Activated T-cell treated with anti-CD3 and anti-CD28 coated beads for 4 hours (primary cell): Measurements from ENCODE around the gene DGKE.

Experiments
- DNase-seq: peaks from one replicate; pipeline ENCODE4 v3.0.0-alpha.2; 2020

The DGKE gene

DNA sequence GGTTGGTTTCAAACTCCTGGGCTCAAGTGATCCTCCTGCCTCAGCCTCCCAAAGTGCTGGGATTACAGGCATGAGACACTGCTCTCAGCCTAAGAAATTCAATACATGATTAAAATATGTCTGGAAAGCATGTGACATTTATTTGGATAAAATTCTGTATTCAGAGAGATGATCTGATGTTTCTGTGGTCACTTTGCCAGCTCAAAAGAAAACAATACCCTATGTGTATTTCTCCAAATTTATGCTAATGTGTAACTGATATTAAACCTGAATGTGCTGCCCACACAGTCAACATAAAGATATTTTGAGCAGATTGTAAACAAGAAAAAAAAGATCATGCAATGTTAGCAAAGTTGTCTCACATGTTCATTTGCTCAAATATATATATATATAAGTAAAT is 16.9 kb upstream of the DGKE start:
- no peak for DNase-seq

DNA sequence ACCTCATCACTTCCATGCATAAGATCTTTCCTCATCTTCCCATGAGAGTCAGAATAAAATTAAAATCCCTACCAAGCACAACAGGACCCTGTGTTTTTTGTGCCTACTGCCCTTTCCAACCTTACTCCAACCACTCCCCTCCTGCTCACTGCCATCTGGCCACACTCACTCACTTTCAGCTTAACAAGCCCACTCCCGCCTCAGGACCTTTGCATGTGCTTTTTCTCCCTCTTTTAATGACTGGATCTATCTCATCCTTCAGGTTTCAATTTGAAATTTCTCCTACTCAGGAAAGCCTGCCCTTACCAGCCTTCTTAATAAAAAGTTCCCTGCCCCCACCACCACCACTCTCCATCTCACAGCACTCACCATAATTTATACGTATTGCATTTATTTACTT is 14.9 kb upstream of the DGKE start:
- no peak for DNase-seq

DNA sequence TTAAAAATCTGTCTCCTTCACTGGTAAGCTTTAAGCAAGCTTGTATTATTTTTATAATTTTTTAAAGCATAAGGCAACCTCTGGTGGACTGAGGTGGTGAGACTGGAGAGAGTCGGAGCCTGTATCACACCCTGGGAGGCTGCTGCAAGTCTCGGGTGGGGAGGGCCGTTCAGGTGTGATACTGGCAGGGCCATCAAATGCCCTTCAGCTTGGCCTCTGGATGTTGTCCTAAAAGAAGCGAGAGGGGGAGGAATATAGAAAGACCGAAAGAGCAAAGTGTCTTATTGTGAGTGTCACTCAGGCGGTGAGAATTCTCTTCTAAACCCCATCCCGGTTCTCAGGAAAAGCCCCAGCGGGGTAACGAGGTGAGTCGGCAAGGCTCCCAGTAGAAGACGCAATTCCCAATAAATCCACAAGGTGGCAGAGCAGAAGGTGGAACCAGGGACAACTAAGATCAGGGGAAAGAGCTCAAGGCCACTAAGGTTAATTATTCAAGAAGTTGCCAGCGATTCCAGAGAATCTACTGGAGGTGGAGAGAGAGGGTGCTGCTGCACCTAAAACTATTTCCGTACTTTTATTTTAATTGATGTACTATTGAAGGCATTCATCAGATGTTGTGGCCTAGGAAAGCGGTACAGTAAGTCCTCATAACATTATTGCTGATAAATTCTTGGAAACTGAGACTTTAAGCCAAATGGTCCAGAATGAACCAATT is 14.4 kb upstream of the DGKE start:
- peak; percentile 74 for DNase-seq

DNA sequence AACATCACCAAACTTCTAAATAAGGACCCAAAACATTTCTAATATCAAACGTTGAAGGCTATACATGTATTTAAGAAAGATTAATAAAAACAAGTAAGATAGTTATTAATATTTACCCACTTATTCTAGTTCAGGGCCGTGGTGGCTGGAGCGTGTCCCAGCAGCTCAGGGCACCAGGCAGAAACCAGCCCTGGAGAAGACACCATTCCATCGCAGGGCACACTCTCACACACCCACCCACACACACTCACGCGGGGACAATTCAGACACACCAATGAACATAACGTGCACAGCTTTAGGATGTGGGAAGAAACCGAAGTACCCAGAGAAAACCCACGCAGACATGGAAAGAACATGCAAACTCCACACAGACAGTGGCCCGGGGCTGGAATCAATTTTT is 13.7 kb upstream of the DGKE start:
- no peak for DNase-seq

DNA sequence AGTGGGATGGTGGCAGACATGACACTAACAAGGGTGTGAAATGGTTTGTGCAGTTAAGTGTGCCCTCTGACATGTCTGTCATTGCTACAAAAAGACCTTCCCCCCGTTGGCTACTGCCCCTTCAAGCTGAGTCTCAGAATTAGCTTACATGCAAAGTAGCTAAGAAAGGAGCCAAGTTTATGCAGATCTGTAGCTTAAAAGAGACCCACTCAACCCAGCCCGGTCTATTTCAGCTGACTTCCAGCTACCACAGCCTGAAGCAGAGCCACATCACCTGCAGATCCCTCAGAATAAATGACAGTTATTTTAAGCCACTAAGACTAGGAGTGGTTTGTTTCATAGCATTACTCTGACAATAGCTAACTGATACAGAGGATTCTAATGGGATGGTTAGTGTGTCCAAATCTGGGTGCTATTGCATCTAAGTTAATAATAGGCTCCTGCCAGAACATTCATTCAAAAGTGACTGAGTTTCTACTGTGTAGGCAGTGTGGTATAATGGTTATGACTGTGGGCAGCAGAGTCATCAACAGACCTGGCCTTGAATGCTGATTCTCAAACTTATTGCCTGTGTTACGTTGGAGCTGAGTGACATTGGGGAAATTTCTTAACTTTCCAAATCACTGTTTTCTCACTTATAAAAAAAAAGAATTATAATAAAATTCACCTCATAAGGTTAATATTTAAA is 12.0 kb upstream of the DGKE start:
- DNase-seq, result no peak

DNA sequence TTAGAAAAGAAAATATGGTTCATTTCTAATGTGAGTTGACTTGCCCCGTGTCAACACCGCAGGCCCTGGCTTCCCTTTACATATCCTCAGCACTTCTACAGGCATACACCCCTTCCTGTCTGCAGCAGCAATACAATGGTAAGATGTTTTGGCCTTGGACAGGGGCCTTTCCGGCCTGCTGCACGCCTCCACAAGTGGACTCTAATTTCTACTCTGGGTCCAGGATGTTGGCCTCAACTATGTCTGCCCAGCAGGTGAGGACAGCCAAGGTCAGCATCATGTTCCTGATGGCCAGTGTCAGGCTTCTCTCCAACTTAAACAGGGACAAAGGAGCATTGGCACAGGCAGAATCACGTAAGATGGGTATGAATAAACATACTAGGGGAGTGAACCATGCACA is 11.2 kb upstream of the DGKE start:
- no peak for DNase-seq

DNA sequence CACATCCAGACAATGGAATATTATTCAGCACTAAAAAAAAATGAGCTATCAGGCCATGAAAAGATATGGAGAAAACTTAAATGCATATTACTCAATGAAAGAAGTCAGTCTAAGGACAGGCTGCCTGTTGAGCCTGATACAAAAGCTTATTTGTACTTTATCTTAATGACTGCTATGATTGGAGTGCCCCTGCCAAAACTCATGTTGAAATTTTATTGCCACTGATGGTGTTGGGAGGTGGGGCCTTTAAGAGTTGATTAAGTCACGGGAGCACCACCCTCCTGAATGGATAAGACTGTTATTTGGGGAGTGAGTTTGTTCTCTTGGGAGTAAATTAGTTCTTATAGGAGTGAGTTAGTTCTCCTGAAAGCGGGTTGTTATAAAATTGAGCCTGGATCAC is 10.1 kb upstream of the DGKE start:
- no peak for DNase-seq

DNA sequence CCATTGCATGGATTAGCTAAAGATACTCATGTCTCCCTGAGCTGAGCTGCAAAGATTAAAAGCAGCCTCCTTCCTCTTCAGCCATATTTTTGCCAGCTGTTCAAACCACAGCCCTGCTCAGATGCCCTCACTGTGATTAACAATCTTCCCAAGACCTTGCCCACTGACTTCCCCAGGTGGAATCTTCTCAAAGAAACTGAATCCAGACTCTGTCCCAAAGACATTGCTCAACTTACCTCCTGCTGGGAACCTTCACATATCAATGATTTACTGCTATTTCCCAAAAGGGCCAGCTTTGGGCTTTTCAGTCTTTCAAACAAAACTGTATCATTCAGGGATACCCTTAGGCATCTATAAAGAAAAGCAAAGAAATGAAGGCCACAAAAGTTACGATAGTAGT is 9.4 kb upstream of the DGKE start:
- DNase-seq, result no peak

DNA sequence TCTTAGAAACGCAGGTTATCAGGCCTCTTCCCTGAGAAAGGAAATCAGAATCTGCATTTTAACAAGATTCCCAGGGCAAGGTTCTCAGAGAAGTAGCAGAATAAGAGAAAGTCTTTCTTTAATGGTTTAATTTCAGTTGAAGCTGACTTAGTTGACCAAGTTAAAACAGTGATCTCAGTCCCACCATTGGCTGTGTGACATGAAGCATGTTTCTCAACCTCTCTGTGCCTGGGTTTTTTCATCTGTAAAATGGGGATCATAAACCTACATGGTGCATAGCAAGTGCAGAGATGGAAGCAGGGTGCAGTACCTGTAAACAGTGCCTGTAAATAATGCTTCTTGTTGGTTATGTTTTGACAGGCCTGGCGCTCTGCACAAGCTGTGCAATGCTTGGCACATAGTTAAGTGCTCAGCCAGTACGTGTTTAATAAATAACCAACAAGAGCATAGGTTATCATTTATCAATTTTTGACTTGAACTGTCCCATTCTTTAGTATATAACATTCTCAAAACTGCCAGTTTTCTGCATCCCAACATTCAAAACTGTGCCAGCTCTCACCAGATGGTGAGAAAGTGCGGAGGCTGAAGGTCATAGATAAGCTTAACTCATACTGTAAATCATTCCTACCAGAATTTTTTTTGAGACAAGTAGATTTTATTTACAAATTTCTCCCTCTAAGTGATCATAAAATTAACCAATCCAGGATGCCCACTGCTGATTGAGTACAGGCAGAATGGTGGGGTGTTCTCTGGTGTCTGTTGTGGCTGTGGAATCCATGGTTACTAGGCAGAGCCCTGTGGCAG is 7.1 kb upstream of the DGKE start:
- DNase-seq, result no peak

DNA sequence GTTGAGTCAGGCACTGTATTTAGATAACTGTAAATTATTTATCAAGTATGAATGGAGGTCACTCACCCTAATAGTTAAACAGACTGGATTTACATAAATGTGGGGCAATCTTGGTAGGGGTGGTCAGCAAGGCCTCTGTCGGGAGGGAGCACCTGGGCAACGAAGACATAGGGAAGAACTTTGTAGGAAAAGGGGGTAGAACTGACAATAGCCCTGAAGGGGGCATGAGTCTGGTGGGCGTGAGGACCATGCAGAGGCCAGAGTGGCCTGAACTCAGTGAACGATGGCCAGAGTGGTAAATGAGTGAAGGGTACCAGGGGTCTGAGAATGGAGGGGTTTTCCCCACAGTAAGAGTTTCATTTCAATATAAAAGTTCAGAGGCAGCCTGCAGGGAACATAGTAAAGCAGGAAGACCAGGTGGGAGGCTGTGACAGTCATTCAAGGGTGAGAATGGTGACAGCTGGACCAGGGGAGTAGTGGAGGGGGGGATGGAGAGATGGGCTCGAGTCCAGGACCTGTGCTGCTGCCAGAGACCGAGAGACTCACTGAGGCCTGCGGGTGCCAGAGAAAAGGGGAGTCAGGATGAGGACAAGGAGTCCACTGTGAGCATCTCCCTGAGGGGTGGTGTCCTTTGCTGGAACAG is 3.1 kb upstream of the DGKE start:
- no peak for DNase-seq

DNA sequence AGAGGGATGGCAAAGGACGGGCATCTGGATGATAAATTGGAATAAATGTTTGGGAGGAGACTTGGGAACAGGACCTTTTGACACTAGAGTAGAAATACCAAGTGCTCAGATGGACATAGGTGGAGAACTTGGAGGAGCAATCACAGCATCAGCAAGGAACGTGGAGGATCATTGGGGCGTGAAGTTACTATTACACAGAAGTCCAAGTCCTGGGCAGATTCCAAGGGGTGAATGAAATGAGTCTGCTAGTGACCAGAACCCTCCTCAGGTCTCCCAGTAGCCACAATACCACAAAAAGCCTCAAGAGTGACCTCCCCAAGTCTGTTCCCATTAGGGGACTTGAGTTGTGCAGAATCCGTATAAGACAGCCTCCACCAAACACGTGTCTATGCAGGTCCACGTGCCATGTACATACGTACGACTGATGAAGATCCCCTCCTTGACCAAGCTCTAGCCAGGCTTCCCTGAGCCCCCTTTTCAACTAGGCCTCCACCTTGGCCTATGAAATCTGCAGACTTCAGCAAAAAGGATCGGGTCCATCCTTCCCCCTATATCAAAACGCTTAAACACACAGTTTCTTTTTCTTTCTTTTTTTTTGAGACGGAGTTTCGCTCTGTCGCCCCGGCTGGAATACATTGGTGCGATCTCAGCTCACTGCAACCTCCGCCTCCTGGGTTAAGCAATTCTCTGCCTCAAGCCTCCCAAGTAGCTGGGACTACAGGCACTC is 2.4 kb upstream of the DGKE start:
- no peak for DNase-seq

DNA sequence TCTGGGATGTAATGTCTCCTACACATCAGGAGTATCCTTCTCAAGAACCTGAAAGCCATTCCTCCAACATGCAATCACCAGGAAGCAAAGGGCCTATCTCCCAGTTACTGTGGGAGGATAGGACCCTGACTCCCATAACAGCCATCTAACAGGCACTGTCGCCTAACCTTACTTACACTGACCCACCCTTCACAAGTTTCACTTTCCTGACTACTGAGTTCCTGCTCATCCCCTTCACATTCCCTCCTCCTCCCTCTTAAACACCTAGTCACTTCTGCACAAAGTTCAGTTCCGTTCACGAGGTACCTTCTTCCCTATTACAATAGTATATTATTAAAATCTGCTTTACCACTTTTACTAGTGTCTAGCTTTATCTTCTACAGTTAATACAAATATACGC is 1.5 kb upstream of the DGKE start:
- no peak for DNase-seq

DNA sequence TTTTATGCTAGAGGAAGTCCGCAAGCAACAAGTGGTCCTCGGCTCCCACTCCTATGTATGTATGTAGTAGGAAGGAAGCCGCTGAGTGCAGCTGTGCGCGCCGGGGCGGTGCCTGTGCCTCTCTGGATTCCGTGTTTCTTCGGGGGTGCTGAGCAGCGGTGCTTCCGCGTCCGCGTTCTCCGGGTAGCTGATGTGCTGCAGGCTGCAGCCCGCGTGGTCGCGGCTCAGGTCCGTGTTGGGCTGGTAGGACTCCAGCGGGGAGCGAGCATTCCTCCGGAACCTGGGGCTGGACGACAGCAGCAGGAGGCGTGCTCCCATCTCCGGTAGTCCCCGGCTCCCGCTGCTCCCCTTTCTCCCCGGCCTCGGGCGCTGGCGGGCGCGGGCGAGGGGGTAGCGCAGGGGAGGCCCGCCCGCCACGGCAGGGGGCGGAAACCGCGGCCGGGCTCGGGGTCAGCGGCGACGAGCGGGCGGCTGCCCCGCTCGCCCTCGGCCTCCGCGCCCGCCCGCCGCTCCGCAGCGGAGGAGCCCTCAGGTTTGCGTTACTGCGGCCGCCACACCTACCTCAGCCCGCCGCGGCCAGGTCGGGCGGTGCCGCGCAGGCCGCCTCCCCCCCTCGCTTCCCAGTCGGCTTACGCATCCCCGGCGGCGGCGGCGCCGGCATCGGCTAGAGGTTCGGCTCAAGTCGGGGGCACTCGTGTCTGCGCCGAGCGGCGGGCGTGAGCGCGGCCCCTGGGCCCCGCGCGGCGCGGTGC is 718 bp upstream of the DGKE start:
- peak; percentile 44 for DNase-seq

DNA sequence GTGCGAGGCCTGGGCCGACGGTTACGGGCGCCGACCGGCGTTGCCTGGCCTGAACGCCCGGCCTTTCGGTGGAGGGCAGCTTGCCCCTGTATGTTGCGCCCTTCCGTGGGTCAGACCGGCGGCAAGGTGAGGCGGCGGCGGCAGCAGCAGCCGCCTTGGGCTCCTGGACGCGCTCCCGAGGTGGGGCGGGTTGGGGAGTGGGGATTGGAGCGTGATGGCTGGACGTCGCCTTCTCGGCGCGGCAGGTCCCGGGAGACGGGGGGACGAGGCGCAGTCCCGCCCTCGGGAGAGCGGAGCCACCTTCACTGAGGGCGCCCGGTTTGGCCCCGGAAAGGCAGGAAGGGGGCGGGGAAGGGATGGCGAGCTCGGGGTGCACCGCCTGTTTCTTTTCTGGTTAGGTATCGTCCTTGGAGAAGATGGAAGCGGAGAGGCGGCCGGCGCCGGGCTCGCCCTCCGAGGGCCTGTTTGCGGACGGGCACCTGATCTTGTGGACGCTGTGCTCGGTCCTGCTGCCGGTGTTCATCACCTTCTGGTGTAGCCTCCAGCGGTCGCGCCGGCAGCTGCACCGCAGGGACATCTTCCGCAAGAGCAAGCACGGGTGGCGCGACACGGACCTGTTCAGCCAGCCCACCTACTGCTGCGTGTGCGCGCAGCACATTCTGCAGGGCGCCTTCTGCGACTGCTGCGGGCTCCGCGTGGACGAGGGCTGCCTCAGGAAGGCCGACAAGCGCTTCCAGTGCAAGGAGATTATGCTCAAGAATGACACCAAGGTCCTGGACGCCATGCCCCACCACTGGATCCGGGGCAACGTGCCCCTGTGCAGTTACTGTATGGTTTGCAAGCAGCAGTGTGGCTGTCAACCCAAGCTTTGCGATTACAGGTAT is 671 bp downstream of the DGKE start:
- peak; percentile 44 for DNase-seq

DNA sequence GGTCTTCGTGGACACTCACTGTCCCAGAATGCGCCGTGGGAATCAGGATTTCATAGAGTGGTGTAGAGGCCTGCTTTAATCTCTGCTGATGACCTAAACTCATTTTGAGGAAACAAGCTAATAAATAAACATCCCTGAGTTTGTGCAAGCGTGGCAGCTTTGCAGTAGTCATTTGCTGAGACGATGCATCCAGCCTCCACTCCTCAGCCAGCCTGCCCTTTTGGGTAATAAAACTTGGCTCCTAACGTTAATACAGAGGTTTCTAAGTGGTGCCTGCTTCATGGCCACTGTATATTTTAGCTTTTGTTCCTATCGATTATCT is 1.3 kb downstream of the DGKE start:
- DNase-seq, result no peak

DNA sequence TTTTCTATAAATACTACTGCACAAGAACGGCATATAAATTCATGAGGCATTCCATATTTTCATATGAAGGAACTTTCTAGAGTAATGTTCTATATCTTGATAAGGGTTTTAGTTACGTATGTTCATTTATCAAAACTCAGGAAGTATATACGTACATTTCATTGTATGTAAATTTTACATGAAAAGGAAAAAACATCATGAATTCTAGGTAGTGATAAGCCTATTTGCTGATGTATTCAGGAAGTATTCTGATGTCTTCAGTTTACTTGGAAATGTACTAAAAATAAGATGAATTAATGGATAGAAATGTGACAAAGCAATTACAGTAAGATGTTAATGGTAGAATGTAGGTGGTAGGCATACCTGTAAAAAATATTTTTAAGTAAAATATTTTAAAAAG is 4.7 kb downstream of the DGKE start:
- DNase-seq, result no peak

DNA sequence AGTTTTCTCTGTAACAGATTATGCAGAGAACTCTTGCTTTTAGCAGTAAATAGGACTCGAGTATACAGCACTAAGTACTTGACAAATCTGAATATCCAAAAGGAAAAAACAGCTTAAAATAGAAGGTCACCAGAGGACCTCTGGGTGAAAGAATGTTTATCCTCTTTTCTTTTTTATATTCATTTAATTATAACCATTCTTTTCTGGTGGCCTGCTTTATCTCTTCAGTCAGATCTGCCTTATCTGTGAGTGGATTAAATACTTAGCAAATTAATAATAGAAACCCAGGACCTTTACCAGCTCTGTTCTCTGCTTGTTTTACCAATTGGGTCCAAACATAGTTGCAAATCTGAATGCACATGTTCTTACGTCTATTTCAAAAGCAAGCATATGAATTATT is 8.6 kb downstream of the DGKE start:
- DNase-seq, result no peak

DNA sequence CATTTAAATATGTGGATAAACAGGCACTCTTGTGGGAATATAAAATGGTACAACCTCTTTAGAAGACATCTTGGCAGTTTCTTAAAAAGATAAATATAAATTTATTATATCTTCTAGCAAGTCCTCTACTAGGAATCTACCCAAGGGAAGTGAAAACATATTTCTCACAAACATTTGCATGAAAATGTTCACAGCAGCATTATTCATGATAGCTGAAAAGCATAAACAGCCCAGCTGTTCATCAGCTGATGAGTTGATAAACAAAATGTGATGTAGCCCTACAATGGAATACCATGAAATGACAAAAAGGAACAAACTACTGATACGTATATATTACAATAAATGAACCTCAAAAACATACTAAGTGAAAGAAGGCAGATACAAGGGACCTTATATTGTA is 12.0 kb downstream of the DGKE start:
- no peak for DNase-seq

DNA sequence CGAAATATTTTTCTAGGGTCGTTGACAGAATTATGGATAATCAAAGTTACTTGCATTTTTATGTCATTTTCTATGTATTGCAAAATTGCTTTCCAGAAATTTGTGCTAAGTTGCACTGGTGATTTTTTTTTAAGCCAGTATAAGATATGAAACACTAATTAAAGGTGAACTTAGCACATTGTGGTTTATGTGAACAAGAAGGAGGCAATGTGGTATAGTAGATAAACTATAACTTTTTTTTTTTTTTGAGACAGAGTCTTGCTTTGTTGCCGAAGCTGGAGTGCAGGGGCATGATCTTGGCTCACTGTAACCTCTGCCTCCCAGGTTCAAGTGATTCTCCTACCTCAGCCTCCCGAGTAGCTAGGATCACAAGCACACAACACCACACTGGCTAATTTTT is 13.2 kb downstream of the DGKE start:
- no peak for DNase-seq

DNA sequence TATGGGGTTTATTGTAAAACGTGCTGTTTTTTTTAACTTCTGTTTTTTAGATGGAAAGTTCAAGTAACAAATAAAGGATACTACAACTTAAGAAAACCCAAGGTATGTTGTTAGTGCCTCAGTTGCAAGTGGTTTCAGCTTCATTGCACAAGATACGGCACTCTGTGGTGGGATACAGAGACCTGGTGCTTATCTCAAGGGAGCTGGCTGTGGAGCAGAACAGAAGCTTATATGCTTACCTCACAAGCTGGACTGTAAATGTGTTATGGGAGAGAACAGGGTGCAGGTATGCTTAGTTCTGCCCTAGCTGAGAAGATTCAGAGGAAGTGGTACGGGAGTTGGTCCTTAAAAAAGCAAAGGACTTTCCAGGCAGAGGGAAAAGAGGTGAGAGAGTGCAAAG is 15.2 kb downstream of the DGKE start:
- DNase-seq, result no peak

DNA sequence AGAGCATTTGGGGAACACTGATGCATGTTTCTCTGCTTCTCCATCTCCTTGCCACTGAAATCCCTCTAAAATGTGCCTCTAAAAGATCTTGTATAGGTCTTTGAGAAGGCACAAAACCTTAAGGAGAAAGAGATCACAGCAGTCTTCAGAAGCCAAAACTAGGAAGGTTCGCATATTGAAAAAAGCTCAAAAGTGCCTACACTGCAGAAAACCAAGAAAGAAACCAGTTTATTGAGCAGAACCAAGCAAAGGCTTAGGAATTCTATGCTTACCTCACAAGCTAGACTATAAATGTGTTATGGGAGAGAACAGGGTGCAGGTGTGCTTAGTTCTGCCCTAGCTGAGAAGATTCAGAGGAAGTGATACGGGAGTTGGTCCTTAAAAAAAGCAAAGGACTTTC is 16.6 kb downstream of the DGKE start:
- DNase-seq, result no peak
